ENCODE results near the gene LRRC4C. TPM values are rescaled to one million over a fixed set of nuclear protein-coding genes. Genes with fewer than 3 reads are reported as not detected.

Gene LRRC4C
- total and polyA plus RNA-seq, 4 donors: 0.33 to 5.3 (median 0.43) TPM

DNA sequence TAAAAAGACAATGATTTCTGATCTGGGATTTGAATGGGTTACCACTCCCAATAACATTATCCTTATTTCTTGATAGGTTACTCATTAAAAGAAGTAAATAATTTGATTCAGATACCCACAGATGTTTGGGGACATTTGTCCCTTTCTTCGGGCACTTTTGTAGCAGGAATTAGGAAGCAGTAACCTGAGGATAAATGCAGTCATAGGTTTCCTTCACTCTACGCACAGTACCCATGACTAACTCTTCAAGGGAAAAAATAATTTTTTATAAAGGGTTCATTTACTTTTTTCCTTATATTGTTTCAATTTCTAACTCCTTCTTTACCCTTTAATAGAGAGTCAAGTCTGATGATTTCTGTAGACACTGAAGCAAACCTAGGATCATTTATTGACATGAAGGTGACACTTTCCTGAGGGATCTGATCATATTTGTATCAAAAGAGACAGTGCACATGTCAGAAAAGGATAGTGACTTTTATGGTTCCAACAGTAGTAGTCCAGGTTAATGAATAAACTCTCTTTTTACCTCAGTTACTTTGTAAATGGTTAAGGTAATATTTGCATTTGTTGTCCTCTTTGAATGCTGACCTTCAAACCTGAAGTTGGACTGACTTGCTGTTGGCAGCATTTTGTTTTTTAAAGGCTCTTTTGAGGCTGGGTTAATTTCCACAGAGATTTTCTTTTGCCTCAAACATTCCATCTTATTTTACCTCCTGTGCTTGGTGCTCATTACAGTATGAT lies 1072.0 kb downstream of the LRRC4C start:
- H3K4me1 ChIP-seq (ENCODE audit: control insufficient read depth in 5 of 5, insufficient read depth in 5 of 5, low read length in 5 of 5): no peaks in the 10 kb centered on the region
- no peak overlapping the region for H3K27ac ChIP-seq (ENCODE audit: low read depth in 1 of 2, low read length in 1 of 2)
- 90 to 95% methylated on average over 2 of the region's 2 CpGs for WGBS, 2 donors
- no peaks in the 10 kb centered on the region for H3K27me3 ChIP-seq (ENCODE audit: control insufficient read depth in 3 of 3, insufficient read depth in 3 of 3, low read length in 2 of 3)
- ATAC-seq (ENCODE audit: insufficient read depth, low FRiP score) (no peak), DNase-seq (no peak)
- H3K36me3 ChIP-seq (ENCODE audit: control insufficient read depth in 4 of 4, insufficient read depth in 4 of 4, low read length in 4 of 4): no peaks in the 10 kb centered on the region
- no peak overlapping the region for H3K9ac ChIP-seq (ENCODE audit: insufficient read depth in 1 of 2, low read length in 2 of 2)
- H3K9me3 ChIP-seq (ENCODE audit: control insufficient read depth in 4 of 4, insufficient read depth in 3 of 4, low read length in 3 of 4): no peaks in the 10 kb centered on the region
- TF ChIP-seq, protein P1, sequence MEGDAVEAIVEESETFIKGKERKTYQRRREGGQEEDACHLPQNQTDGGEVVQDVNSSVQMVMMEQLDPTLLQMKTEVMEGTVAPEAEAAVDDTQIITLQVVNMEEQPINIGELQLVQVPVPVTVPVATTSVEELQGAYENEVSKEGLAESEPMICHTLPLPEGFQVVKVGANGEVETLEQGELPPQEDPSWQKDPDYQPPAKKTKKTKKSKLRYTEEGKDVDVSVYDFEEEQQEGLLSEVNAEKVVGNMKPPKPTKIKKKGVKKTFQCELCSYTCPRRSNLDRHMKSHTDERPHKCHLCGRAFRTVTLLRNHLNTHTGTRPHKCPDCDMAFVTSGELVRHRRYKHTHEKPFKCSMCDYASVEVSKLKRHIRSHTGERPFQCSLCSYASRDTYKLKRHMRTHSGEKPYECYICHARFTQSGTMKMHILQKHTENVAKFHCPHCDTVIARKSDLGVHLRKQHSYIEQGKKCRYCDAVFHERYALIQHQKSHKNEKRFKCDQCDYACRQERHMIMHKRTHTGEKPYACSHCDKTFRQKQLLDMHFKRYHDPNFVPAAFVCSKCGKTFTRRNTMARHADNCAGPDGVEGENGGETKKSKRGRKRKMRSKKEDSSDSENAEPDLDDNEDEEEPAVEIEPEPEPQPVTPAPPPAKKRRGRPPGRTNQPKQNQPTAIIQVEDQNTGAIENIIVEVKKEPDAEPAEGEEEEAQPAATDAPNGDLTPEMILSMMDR (IDR thresholded peaks at IDR 0.05; ENCODE audit: control extremely low read depth, extremely low read depth): no peak
- no peak overlapping the region for H3K4me3 ChIP-seq

GRCh38 chr11:40384991-40385390 lies 1074.5 kb downstream of the LRRC4C start:
- TF ChIP-seq, protein P1 (IDR thresholded peaks at IDR 0.05; ENCODE audit: control extremely low read depth, extremely low read depth): no peak
- H3K4me3 ChIP-seq: no peak overlapping the region
- 79 to 88% methylated on average over 1 of the region's 1 CpG for WGBS, 2 donors
- no peaks in the 10 kb centered on the region for H3K9me3 ChIP-seq (ENCODE audit: control insufficient read depth in 4 of 4, insufficient read depth in 3 of 4, low read length in 3 of 4)
- DNase-seq (no peak), ATAC-seq (ENCODE audit: insufficient read depth, low FRiP score) (no peak)
- H3K27me3 ChIP-seq (ENCODE audit: control insufficient read depth in 3 of 3, insufficient read depth in 3 of 3, low read length in 2 of 3): no peaks in the 10 kb centered on the region
- no peaks in the 10 kb centered on the region for H3K36me3 ChIP-seq (ENCODE audit: control insufficient read depth in 4 of 4, insufficient read depth in 4 of 4, low read length in 4 of 4)
- no peak overlapping the region for H3K9ac ChIP-seq (ENCODE audit: insufficient read depth in 1 of 2, low read length in 2 of 2)
- H3K4me1 ChIP-seq (ENCODE audit: control insufficient read depth in 5 of 5, insufficient read depth in 5 of 5, low read length in 5 of 5): no peaks in the 10 kb centered on the region
- H3K27ac ChIP-seq (ENCODE audit: low read depth in 1 of 2, low read length in 1 of 2): no peak overlapping the region

GRCh38 chr11:40381481-40381880 lies 1078.0 kb downstream of the LRRC4C start:
- H3K4me3 ChIP-seq: no peak overlapping the region
- no peaks in the 10 kb centered on the region for H3K4me1 ChIP-seq (ENCODE audit: control insufficient read depth in 5 of 5, insufficient read depth in 5 of 5, low read length in 5 of 5)
- DNase-seq (no peak), ATAC-seq (ENCODE audit: insufficient read depth, low FRiP score) (no peak)
- TF ChIP-seq, protein P1 (IDR thresholded peaks at IDR 0.05; ENCODE audit: control extremely low read depth, extremely low read depth): no peak
- 93% methylated on average over 3 of the region's 3 CpGs for WGBS, 2 donors
- H3K9ac ChIP-seq (ENCODE audit: insufficient read depth in 1 of 2, low read length in 2 of 2): no peak overlapping the region
- H3K36me3 ChIP-seq (ENCODE audit: control insufficient read depth in 4 of 4, insufficient read depth in 4 of 4, low read length in 4 of 4): no peaks in the 10 kb centered on the region
- H3K27me3 ChIP-seq (ENCODE audit: control insufficient read depth in 3 of 3, insufficient read depth in 3 of 3, low read length in 2 of 3): no peaks in the 10 kb centered on the region
- no peak overlapping the region for H3K27ac ChIP-seq (ENCODE audit: low read depth in 1 of 2, low read length in 1 of 2)
- H3K9me3 ChIP-seq (ENCODE audit: control insufficient read depth in 4 of 4, insufficient read depth in 3 of 4, low read length in 3 of 4): no peaks in the 10 kb centered on the region

DNA sequence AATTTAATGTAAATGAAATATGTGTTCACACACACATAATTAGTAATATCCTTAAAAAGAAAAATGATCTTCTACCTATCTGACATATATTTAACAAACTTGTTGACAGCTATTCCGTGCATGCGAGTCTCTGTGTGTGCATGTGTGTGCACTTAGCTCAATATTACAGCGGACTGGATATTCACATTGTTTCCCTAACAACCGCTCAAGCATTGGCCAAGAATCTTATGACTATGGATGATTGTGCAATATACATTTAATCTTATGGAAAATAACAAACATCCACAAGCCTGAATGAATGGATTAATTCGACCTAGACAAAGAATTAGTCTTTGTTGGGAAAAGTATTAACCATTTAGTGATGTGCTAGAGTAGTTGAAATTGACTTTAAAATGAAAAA lies 1078.6 kb downstream of the LRRC4C start:
- TF ChIP-seq, protein P1 (IDR thresholded peaks at IDR 0.05; ENCODE audit: control extremely low read depth, extremely low read depth): no peak

More for the DNA sequence above, 1078.6 kb downstream of the LRRC4C start:
- ATAC-seq (ENCODE audit: insufficient read depth, low FRiP score) (no peak), DNase-seq (peak in 2 of 3 donors; percentile 41 to 48)
- WGBS, 2 donors: 75 to 78% methylated on average over 5 of the region's 5 CpGs
- no peaks in the 10 kb centered on the region for H3K27me3 ChIP-seq (ENCODE audit: control insufficient read depth in 3 of 3, insufficient read depth in 3 of 3, low read length in 2 of 3)
- H3K4me3 ChIP-seq: no peak overlapping the region
- no peaks in the 10 kb centered on the region for H3K9me3 ChIP-seq (ENCODE audit: control insufficient read depth in 4 of 4, insufficient read depth in 3 of 4, low read length in 3 of 4)
- H3K27ac ChIP-seq (ENCODE audit: low read depth in 1 of 2, low read length in 1 of 2): no peak overlapping the region
- H3K36me3 ChIP-seq (ENCODE audit: control insufficient read depth in 4 of 4, insufficient read depth in 4 of 4, low read length in 4 of 4): no peaks in the 10 kb centered on the region
- no peak overlapping the region for H3K9ac ChIP-seq (ENCODE audit: insufficient read depth in 1 of 2, low read length in 2 of 2)
- H3K4me1 ChIP-seq (ENCODE audit: control insufficient read depth in 5 of 5, insufficient read depth in 5 of 5, low read length in 5 of 5): no peaks in the 10 kb centered on the region

Measured in lung (tissue), 12 donors.